Type B pancreatic cell (in vitro differentiated cells): ENCODE results near the gene STX8. TPM values are rescaled to one million over a fixed set of nuclear protein-coding genes. Genes with fewer than 3 reads are reported as not detected.
"Not testable (repeated sequence)": the region's sequence is repeated elsewhere in the genome, so short reads cannot be mapped to it uniquely, and the experiment has no call there.

Source experiments
- DNase-seq: peaks from one replicate; pipeline ENCODE4 v3.0.0; 2021; ENCODE audit warnings: mixed read lengths; ENCODE audit not compliant: unreplicated experiment; ENCODE audit errors: extremely low spot score
- H3K27ac Mint-ChIP-seq: 2 replicates; pipeline ENCODE4 v1.8.0; 2021; ENCODE audit warnings: mild to moderate bottlenecking, mixed read lengths
- H3K27me3 Mint-ChIP-seq: 2 replicates; pipeline ENCODE4 v1.8.0; 2021; ENCODE audit warnings: mixed read lengths
- H3K36me3 Mint-ChIP-seq: 2 replicates; pipeline ENCODE4 v1.8.0; 2021; ENCODE audit warnings: mixed read lengths
- H3K4me1 Mint-ChIP-seq: one replicate; pipeline ENCODE4 v1.8.0; 2021; ENCODE audit warnings: mixed read lengths; ENCODE audit not compliant: unreplicated experiment
- H3K4me3 Mint-ChIP-seq: 2 replicates; pipeline ENCODE4 v1.8.0; 2021; ENCODE audit warnings: mild to moderate bottlenecking, mixed read lengths
- H3K9me3 Mint-ChIP-seq: 2 replicates; pipeline ENCODE4 v1.8.0; 2021; ENCODE audit warnings: mixed read lengths
- total RNA-seq: library from RNA; stranded (reverse); gene quantifications from 2 replicates; pipeline ENCODE4 v1.2.1, GENCODE V29; 2021; ENCODE audit warnings: low replicate concordance
- TF ChIP-seq, protein P1 (sequence below): fragments of 200-600 bp; sonication (generic); conservative IDR thresholded peaks from 2 replicates; pipeline ENCODE4 v1.5.0; 2021; ENCODE audit warnings: antibody characterized with exemption, mild to moderate bottlenecking

The STX8 gene
- total RNA-seq, 1 donor from 2014 or later = 59.3 TPM

GRCh38 chr17:9564104-9564503 lies 11.5 kb downstream of the STX8 start:
- Mint-ChIP-seq H3K4me3 (no peak overlapping the region), H3K9me3 (no peaks in the 10 kb centered on the region), H3K4me1 (peaks cover 7% of the 10 kb centered on the region), H3K27me3 (no peaks in the 10 kb centered on the region), H3K36me3 (peaks cover 24% of the 10 kb centered on the region), H3K27ac (no peak overlapping the region)
- TF ChIP-seq, protein P1, sequence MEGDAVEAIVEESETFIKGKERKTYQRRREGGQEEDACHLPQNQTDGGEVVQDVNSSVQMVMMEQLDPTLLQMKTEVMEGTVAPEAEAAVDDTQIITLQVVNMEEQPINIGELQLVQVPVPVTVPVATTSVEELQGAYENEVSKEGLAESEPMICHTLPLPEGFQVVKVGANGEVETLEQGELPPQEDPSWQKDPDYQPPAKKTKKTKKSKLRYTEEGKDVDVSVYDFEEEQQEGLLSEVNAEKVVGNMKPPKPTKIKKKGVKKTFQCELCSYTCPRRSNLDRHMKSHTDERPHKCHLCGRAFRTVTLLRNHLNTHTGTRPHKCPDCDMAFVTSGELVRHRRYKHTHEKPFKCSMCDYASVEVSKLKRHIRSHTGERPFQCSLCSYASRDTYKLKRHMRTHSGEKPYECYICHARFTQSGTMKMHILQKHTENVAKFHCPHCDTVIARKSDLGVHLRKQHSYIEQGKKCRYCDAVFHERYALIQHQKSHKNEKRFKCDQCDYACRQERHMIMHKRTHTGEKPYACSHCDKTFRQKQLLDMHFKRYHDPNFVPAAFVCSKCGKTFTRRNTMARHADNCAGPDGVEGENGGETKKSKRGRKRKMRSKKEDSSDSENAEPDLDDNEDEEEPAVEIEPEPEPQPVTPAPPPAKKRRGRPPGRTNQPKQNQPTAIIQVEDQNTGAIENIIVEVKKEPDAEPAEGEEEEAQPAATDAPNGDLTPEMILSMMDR = no peak
- DNase-seq = no peak

- no peak for DNase-seq
- H3K4me1 Mint-ChIP-seq = peaks cover 9% of the 10 kb centered on the region
- no peaks in the 10 kb centered on the region for H3K9me3 Mint-ChIP-seq
- no peak overlapping the region for H3K27ac Mint-ChIP-seq
- no peak overlapping the region for H3K4me3 Mint-ChIP-seq
- H3K36me3 Mint-ChIP-seq = peaks cover 13% of the 10 kb centered on the region
- TF ChIP-seq, protein P1 = no peak
- no peaks in the 10 kb centered on the region for H3K27me3 Mint-ChIP-seq
These were observed 17.8 kb downstream of the STX8 start for GRCh38 chr17:9557857-9558256.

GRCh38 chr17:9557161-9557755 lies 18.4 kb downstream of the STX8 start:
- Mint-ChIP-seq H3K27ac (no peak overlapping the region), H3K9me3 (no peaks in the 10 kb centered on the region), H3K27me3 (no peaks in the 10 kb centered on the region), H3K4me3 (no peak overlapping the region), H3K4me1 (peaks cover 9% of the 10 kb centered on the region), H3K36me3 (peaks cover 8% of the 10 kb centered on the region)
- DNase-seq = no peak
- TF ChIP-seq, protein P1 = no peak

DNA sequence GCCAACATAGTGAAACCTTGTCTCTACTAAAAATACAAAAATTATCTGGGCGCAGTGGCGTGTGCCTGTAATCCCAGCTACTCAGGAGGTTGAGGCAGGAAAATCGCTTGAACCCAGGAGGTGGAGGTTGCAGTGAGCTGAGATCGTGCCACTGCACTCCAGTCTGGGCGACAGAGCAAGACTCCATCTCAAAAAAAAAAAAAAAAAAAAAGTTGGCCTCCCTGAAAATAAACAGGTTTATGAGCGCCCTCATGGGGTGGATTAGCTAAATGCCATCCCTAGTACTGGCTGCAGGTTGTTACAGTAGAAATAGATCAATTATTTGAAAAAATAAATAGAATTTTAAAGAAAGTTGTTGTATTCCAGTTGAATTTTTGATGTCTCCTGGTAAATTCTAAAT lies 20.9 kb downstream of the STX8 start:
- not testable (repeated sequence) for H3K4me3 Mint-ChIP-seq, H3K27ac Mint-ChIP-seq, H3K36me3 Mint-ChIP-seq, H3K9me3 Mint-ChIP-seq, H3K4me1 Mint-ChIP-seq, H3K27me3 Mint-ChIP-seq, DNase-seq
- TF ChIP-seq, protein P1 = peak; percentile 73

- TF ChIP-seq, protein P1 = no peak
- Mint-ChIP-seq H3K27ac (no peak overlapping the region), H3K4me1 (peaks cover 9% of the 10 kb centered on the region), H3K36me3 (peaks cover 13% of the 10 kb centered on the region), H3K27me3 (no peaks in the 10 kb centered on the region), H3K9me3 (no peaks in the 10 kb centered on the region), H3K4me3 (no peak overlapping the region)
- DNase-seq = no peak
These were observed 22.0 kb downstream of the STX8 start for GRCh38 chr17:9553596-9553995.

- peaks cover 9% of the 10 kb centered on the region for H3K4me1 Mint-ChIP-seq
- H3K9me3 Mint-ChIP-seq = no peaks in the 10 kb centered on the region
- H3K27ac Mint-ChIP-seq = no peak overlapping the region
- H3K36me3 Mint-ChIP-seq = peaks cover 13% of the 10 kb centered on the region
- no peak for DNase-seq
- no peak overlapping the region for H3K4me3 Mint-ChIP-seq
- no peaks in the 10 kb centered on the region for H3K27me3 Mint-ChIP-seq
- TF ChIP-seq, protein P1 = no peak
These were observed 22.4 kb downstream of the STX8 start for GRCh38 chr17:9553181-9553580.
